ENCODE measurements around the gene ATP5F1B. TPM values are rescaled to one million over a fixed set of nuclear protein-coding genes. Genes with fewer than 3 reads are reported as not detected.

The ATP5F1B gene
- total RNA-seq: 528 and 541 TPM in 2 replicates
- long read RNA-seq, transcript ATP5F1B-201 (10 exons, 1,839 nt): major isoform, 3,448 of 3,628 reads
- long read RNA-seq, partial matches to known transcripts: 42 of 3,628 reads
- long read RNA-seq, other reads (novel, unspliced or antisense): 137 of 3,628 reads

- DNase-seq (ENCODE audit: low spot score, unreplicated experiment): peak; percentile 80
- no peaks in the 10 kb centered on the region for H3K9me3 Mint-ChIP-seq (ENCODE audit: low read depth)
- peak within 1 kb of the TSS; percentile 99 for H3K4me3 Mint-ChIP-seq (ENCODE audit: low read depth)
- peak within 1 kb of the TSS; percentile 98 for H3K27ac Mint-ChIP-seq
- H3K36me3 Mint-ChIP-seq (ENCODE audit: insufficient read depth): peaks cover 19% of the 10 kb centered on the region
- H3K4me1 Mint-ChIP-seq (ENCODE audit: low read depth): peaks cover 14% of the 10 kb centered on the region
- no peak for TF ChIP-seq CTCF (IDR thresholded peaks at IDR 0.05; ENCODE audit: unreplicated experiment)
- no peaks in the 10 kb centered on the region for H3K27me3 Mint-ChIP-seq
Observed at GRCh38 chr12:56645717-56646446, at the start of gene ATP5F1B. ATP5F1B (minus strand) TSS chr12:56645984; CDS start chr12:56645963, 21 bp downstream.

- Mint-ChIP-seq H3K4me3 (ENCODE audit: low read depth) (no peak overlapping the region), H3K9me3 (ENCODE audit: low read depth) (no peaks in the 10 kb centered on the region), H3K4me1 (ENCODE audit: low read depth) (peaks cover 2% of the 10 kb centered on the region), H3K36me3 (ENCODE audit: insufficient read depth) (no peaks in the 10 kb centered on the region), H3K27ac (no peak overlapping the region), H3K27me3 (no peaks in the 10 kb centered on the region)
- TF ChIP-seq CTCF (IDR thresholded peaks at IDR 0.05; ENCODE audit: unreplicated experiment): no peak
- no peak for DNase-seq (ENCODE audit: low spot score, unreplicated experiment)
Observed at GRCh38 chr12:56694161-56694560, 48.4 kb upstream of the ATP5F1B start.

- no peak for DNase-seq (ENCODE audit: low spot score, unreplicated experiment)
- Mint-ChIP-seq H3K9me3 (ENCODE audit: low read depth) (no peaks in the 10 kb centered on the region), H3K4me1 (ENCODE audit: low read depth) (peaks cover 20% of the 10 kb centered on the region), H3K36me3 (ENCODE audit: insufficient read depth) (peaks cover 13% of the 10 kb centered on the region), H3K4me3 (ENCODE audit: low read depth) (peak overlapping the region; percentile 96), H3K27me3 (no peaks in the 10 kb centered on the region), H3K27ac (peak overlapping the region; percentile 98)
- no peak for TF ChIP-seq CTCF (IDR thresholded peaks at IDR 0.05; ENCODE audit: unreplicated experiment)
Observed at GRCh38 chr12:56688846-56689109, 43.0 kb upstream of the ATP5F1B start.

- Mint-ChIP-seq H3K9me3 (ENCODE audit: low read depth) (no peaks in the 10 kb centered on the region), H3K4me3 (ENCODE audit: low read depth) (peak within 1 kb of the TSS; percentile 96), H3K4me1 (ENCODE audit: low read depth) (peaks cover 20% of the 10 kb centered on the region), H3K27ac (peak within 1 kb of the TSS; percentile 99), H3K27me3 (no peaks in the 10 kb centered on the region), H3K36me3 (ENCODE audit: insufficient read depth) (peaks cover 13% of the 10 kb centered on the region)
- no peak for TF ChIP-seq CTCF (IDR thresholded peaks at IDR 0.05; ENCODE audit: unreplicated experiment)
- peak; percentile 96 for DNase-seq (ENCODE audit: low spot score, unreplicated experiment)
Observed at GRCh38 chr12:56688129-56688845, 42.5 kb upstream of the ATP5F1B start, which contains the start of gene PTGES3. PTGES3 (minus strand) TSS chr12:56688284; CDS start chr12:56687999, 285 bp downstream.
